ENCODE measurements around the gene CBX5. TPM values are rescaled to one million over a fixed set of nuclear protein-coding genes. Genes with fewer than 3 reads are reported as not detected.

The CBX5 gene
- total and polyA plus RNA-seq, 9 of the 15 experiments (the other 6 are each of a cell fraction or from before 2014, with no cell fraction given): 32.6 to 102 (median 59.2) TPM

- Histone ChIP-seq H3K9me1 (ENCODE audit: control insufficient read depth, insufficient read depth, low read length) (no peaks in the 10 kb centered on the region), H3K4me3 (peak overlapping the region; percentile 38; the same call in 1 of the 2 replicates), H3K9me3 (replicated peaks; ENCODE audit: control insufficient read depth, insufficient read depth, low read depth, low read length) (no peaks in the 10 kb centered on the region), H3K4me2 (ENCODE audit: insufficient read depth, low read length) (peak overlapping the region; percentile 47), H3K79me2 (ENCODE audit: control insufficient read depth, insufficient read depth, low read length) (peaks cover 75% of the 10 kb centered on the region), H2AFZ (ENCODE audit: low read depth, low read length) (no peak overlapping the region), H3K36me3 (ENCODE audit: control insufficient read depth, insufficient read depth, low read length) (peaks cover 34% of the 10 kb centered on the region), H4K20me1 (replicated peaks; ENCODE audit: control insufficient read depth, insufficient read depth, low read length) (no peaks in the 10 kb centered on the region), H3K4me1 (replicated peaks in 1 of 2; ENCODE audit: control insufficient read depth in 2 of 2, insufficient read depth in 2 of 2, low read length in 2 of 2) (peaks cover 24 to 38% of the 10 kb centered on the region in 2 experiments), H3K9ac (ENCODE audit: insufficient read depth in 1 of 2, low read depth in 2 of 2, low read length in 2 of 2) (peak overlapping the region in 1 of 2 experiments; percentile 79; a peak in 2 of 4 replicates), H3K27ac (ENCODE audit: extremely low read depth, low read depth, low read length) (peak overlapping the region; percentile 79; the same call in 2 of the 3 replicates), H3K27me3 (ENCODE audit: control insufficient read depth in 2 of 2, insufficient read depth in 2 of 2, low read length in 2 of 2) (no peaks in the 10 kb centered on the region)
- TF ChIP-seq RUNX1 (IDR thresholded peaks at IDR 0.05; ENCODE audit: low read depth) (no peak), ZNF830 (CRISPR knock-in tag; IDR thresholded peaks at IDR 0.05) (no peak), TRIM28 (IDR thresholded peaks at IDR 0.05) (no peak), E2F3 (CRISPR knock-in tag; IDR thresholded peaks at IDR 0.05) (no peak), MBD1 (CRISPR knock-in tag; IDR thresholded peaks at IDR 0.05) (no peak), PHB2 (IDR thresholded peaks at IDR 0.05; ENCODE audit: low read depth) (no peak), HDGF (IDR thresholded peaks at IDR 0.05) (no peak), SFPQ (IDR thresholded peaks at IDR 0.05; ENCODE audit: low read depth, low read length) (no peak), ILK (tag; IDR thresholded peaks at IDR 0.05; ENCODE audit: borderline replicate concordance, low read depth) (no peak), NFIC (IDR thresholded peaks at IDR 0.05) (no peak), TCFL5 (CRISPR knock-in tag; conservative IDR thresholded peaks at IDR 0.05) (no peak), RBM22 (IDR thresholded peaks at IDR 0.05; ENCODE audit: low read depth, low read length, poor library complexity, severe bottlenecking) (no peak), ZNF41 (CRISPR knock-in tag; conservative IDR thresholded peaks at IDR 0.05) (no peak), IFI16 (CRISPR knock-in tag; IDR thresholded peaks at IDR 0.05) (no peak), BCLAF1 (IDR thresholded peaks at IDR 0.05; ENCODE audit: borderline replicate concordance in 1 of 2, control insufficient read depth in 1 of 2, low read depth in 2 of 2, low read length in 1 of 2) (no peak)
- BruUV-seq (replicated peaks): no TSS peak
- ChIA-PET POLR2A (interaction anchor here (0.7 to 2.5 kb wide), 8 partner anchors 12 to 100 kb away, joined by 3 to 20 read pairs (median 6); partner anchors contain the start of genes CBX5 and HNRNPA1), CTCF (ENCODE audit: low intra/inter-chr PET ratio) (no interaction called here)
- in situ Hi-C loops (cut with MboI) (no loop called here), intact Hi-C loops (cut with micrococcal nuclease) (no loop called here)
- ATAC-seq (no peak), DNase-seq (ENCODE audit: extremely low read depth in 1 of 4, low spot score in 3 of 4) (peak in 1 of 4 experiments; percentile 10), FAIRE-seq (no peak)
Measured at GRCh38 chr12:54258201-54258681, 21.7 kb downstream of the CBX5 start.
